Measurements from ENCODE around the gene PLPP3.

PLPP3 gene

GRCh38 chr1:56535362-56535761 is 44.0 kb downstream of the PLPP3 start:
- no peak overlapping the region for H3K4me3 ChIP-seq (ENCODE audit: control insufficient read depth, low read depth, low read length)
- TF ChIP-seq CTCF (IDR thresholded peaks at IDR 0.05; ENCODE audit: control insufficient read depth, insufficient read depth, low read depth, low read length, missing control alignments): no peak
- no peak for DNase-seq (ENCODE audit: low read depth)

GRCh38 chr1:56534130-56534651 is 45.2 kb downstream of the PLPP3 start:
- no peak for DNase-seq (ENCODE audit: low read depth)
- TF ChIP-seq CTCF (IDR thresholded peaks at IDR 0.05; ENCODE audit: control insufficient read depth, insufficient read depth, low read depth, low read length, missing control alignments): no peak
- no peak overlapping the region for H3K4me3 ChIP-seq (ENCODE audit: control insufficient read depth, low read depth, low read length)

- DNase-seq (ENCODE audit: low read depth): no peak
- TF ChIP-seq CTCF (IDR thresholded peaks at IDR 0.05; ENCODE audit: control insufficient read depth, insufficient read depth, low read depth, low read length, missing control alignments): no peak
These were observed 45.7 kb downstream of the PLPP3 start for GRCh38 chr1:56533621-56534020.

GRCh38 chr1:56533197-56533596 is 46.2 kb downstream of the PLPP3 start:
- TF ChIP-seq CTCF (IDR thresholded peaks at IDR 0.05; ENCODE audit: control insufficient read depth, insufficient read depth, low read depth, low read length, missing control alignments): no peak
- no peak overlapping the region for H3K4me3 ChIP-seq (ENCODE audit: control insufficient read depth, low read depth, low read length)
- no peak for DNase-seq (ENCODE audit: low read depth)

More at GRCh38 chr1:56533621-56534020, 45.7 kb downstream of the PLPP3 start:
- H3K4me3 ChIP-seq (ENCODE audit: control insufficient read depth, low read depth, low read length): no peak overlapping the region

GRCh38 chr1:56532350-56532683 is 47.0 kb downstream of the PLPP3 start:
- TF ChIP-seq CTCF (IDR thresholded peaks at IDR 0.05; ENCODE audit: control insufficient read depth, insufficient read depth, low read depth, low read length, missing control alignments): no peak
- DNase-seq (ENCODE audit: low read depth): peak; percentile 35

GRCh38 chr1:56531624-56532349 is 47.6 kb downstream of the PLPP3 start:
- TF ChIP-seq CTCF (IDR thresholded peaks at IDR 0.05; ENCODE audit: control insufficient read depth, insufficient read depth, low read depth, low read length, missing control alignments): no peak
- no peak overlapping the region for H3K4me3 ChIP-seq (ENCODE audit: control insufficient read depth, low read depth, low read length)
- no peak for DNase-seq (ENCODE audit: low read depth)

More at GRCh38 chr1:56532350-56532683, 47.0 kb downstream of the PLPP3 start:
- H3K4me3 ChIP-seq (ENCODE audit: control insufficient read depth, low read depth, low read length): no peak overlapping the region

Measured in AG09309 (cell line).